H1 (cell line): ENCODE data around the gene THADA. TPM values are rescaled to one million over a fixed set of nuclear protein-coding genes. Genes with fewer than 3 reads are reported as not detected.

ENCODE experiments used
- CTCF ChIA-PET: fragments of 300-600 bp; sonication (Branson Sonifier 250); formaldehyde crosslinking; loops from one replicate; lab custom pipeline; 2021; ENCODE audit not compliant: partially characterized antibody; lab: Charles Lee
- POLR2A ChIA-PET: fragments of 300-600 bp; sonication (Branson Sonifier 250); formaldehyde crosslinking; loops from one replicate; lab custom pipeline; 2021; ENCODE audit warnings: inconsistent platforms; ENCODE audit not compliant: partially characterized antibody; lab: Charles Lee
- DNase-seq, 2 experiments: peaks; one replicate each; pipeline versions ENCODE4 v3.0.0 to v3.0.0-alpha.2; 2010 to 2022; ENCODE audit warnings: low spot score in 2 of 2, low read depth in 1 of 2, mixed read lengths in 1 of 2
- FAIRE-seq: peaks from 2 replicates; lab custom pipeline; 2011; peaks lifted over from hg19 to GRCh38; lab: Jason Lieb, UNC
- H2AFZ ChIP-seq: 2 replicates; pipeline ENCODE4 v1.8.1; 2012; ENCODE audit warnings: low read length, inconsistent platforms
- H2AK5ac ChIP-seq: 2 replicates; pipeline ENCODE4 v1.6.1; 2013; ENCODE audit warnings: low read depth, low read length
- H2BK120ac ChIP-seq: replicated peaks from 2 replicates; pipeline ENCODE3; 2013; ENCODE audit warnings: low read depth, low read length, inconsistent platforms
- H2BK12ac ChIP-seq: 2 replicates; pipeline ENCODE4 v1.6.1; 2013; ENCODE audit warnings: low read depth, low read length
- H2BK15ac ChIP-seq: 2 replicates; pipeline ENCODE4 v1.6.1; 2013; ENCODE audit warnings: low read length
- H2BK20ac ChIP-seq: 2 replicates; pipeline ENCODE4 v1.6.1; 2013; ENCODE audit warnings: low read length
- H2BK5ac ChIP-seq: 2 replicates; pipeline ENCODE4 v1.6.1; 2013; ENCODE audit warnings: low read depth, low read length
- H3K14ac ChIP-seq: 2 replicates; pipeline ENCODE4 v1.6.1; 2013; ENCODE audit warnings: inconsistent platforms; ENCODE audit not compliant: insufficient read length
- H3K18ac ChIP-seq: 2 replicates; pipeline ENCODE4 v1.6.1; 2013; ENCODE audit warnings: low read length; ENCODE audit errors: extremely low read depth
- H3K23ac ChIP-seq: 2 replicates; pipeline ENCODE4 v1.6.1; 2013; ENCODE audit warnings: inconsistent platforms; ENCODE audit not compliant: insufficient read length
- H3K23me2 ChIP-seq: 2 replicates; pipeline ENCODE4 v1.6.1; 2013; ENCODE audit warnings: low read depth, low read length
- H3K27ac ChIP-seq: 2 replicates; pipeline ENCODE4 v1.6.1; 2011; ENCODE audit warnings: low read depth, low read length, inconsistent platforms
- H3K27me3 ChIP-seq, 4 experiments: replicated peaks in 1 of 4; 1 replicate in 1 of 4; 2 replicates in 3 of 4; pipeline versions ENCODE4 v1.6.1 to v1.8.1; 2011 to 2013; ENCODE audit warnings: low read length in 3 of 4, mild to moderate bottlenecking in 3 of 4, inconsistent platforms in 2 of 4, mixed read lengths in 2 of 4, moderate library complexity in 1 of 4; ENCODE audit not compliant: control insufficient read depth in 3 of 4, insufficient read depth in 3 of 4; ENCODE audit errors: extremely low read depth in 1 of 4
- H3K36me3 ChIP-seq, 4 experiments: 2 replicates each; pipeline versions ENCODE4 v1.6.1 to v1.8.1; 2011 to 2013; ENCODE audit warnings: mild to moderate bottlenecking in 4 of 4, low read length in 3 of 4, moderate library complexity in 2 of 4, control low read depth in 1 of 4, inconsistent platforms in 1 of 4; ENCODE audit not compliant: insufficient read depth in 4 of 4, control insufficient read depth in 2 of 4
- H3K4ac ChIP-seq: replicated peaks from 2 replicates; pipeline ENCODE3; 2013; ENCODE audit warnings: low read length, low read depth, mixed read lengths, inconsistent platforms; ENCODE audit not compliant: insufficient read length
- H3K4me1 ChIP-seq, 4 experiments: replicated peaks in 1 of 4; 1 replicate in 1 of 4; 2 replicates in 3 of 4; pipeline versions ENCODE4 v1.6.1 to v1.8.1; 2011 to 2013; ENCODE audit warnings: low read length in 3 of 4, inconsistent platforms in 2 of 4, mixed read lengths in 1 of 4; ENCODE audit not compliant: insufficient read depth in 4 of 4, control insufficient read depth in 3 of 4
- H3K4me2 ChIP-seq, 2 experiments: 2 replicates each; pipeline versions ENCODE4 v1.6.1 to v1.8.1; 2011 to 2013; ENCODE audit warnings: low read depth in 2 of 2, low read length in 2 of 2, control low read depth in 1 of 2, inconsistent platforms in 1 of 2, mild to moderate bottlenecking in 1 of 2; ENCODE audit not compliant: insufficient read depth in 1 of 2
- H3K4me3 ChIP-seq, 4 experiments: fragments of 200-600, 300-600 bp in 1 of 4; sonication (generic), shearing (Covaris generic), sonication (Bioruptor Twin) in 1 of 4; 2 replicates each; pipeline versions ENCODE4 v1.5.1 to v1.8.1; 2011 to 2016; ENCODE audit warnings: low read length in 4 of 4, low read depth in 3 of 4, control low read depth in 2 of 4, inconsistent platforms in 2 of 4, mild to moderate bottlenecking in 2 of 4, mixed read lengths in 1 of 4, moderate library complexity in 1 of 4; ENCODE audit not compliant: insufficient read depth in 2 of 4; ENCODE audit errors: extremely low read depth in 1 of 4
- H3K56ac ChIP-seq: replicated peaks from 2 replicates; pipeline ENCODE3; 2013; ENCODE audit warnings: low read depth, mild to moderate bottlenecking, mixed read lengths, low read length, inconsistent platforms; ENCODE audit not compliant: insufficient read length
- H3K79me1 ChIP-seq: 2 replicates; pipeline ENCODE4 v1.6.1; 2013; ENCODE audit warnings: low read depth, low read length, control low read depth
- H3K79me2 ChIP-seq, 2 experiments: 2 replicates each; pipeline versions ENCODE4 v1.6.1 to v1.8.1; 2012 to 2013; ENCODE audit warnings: low read length in 2 of 2, mild to moderate bottlenecking in 2 of 2, inconsistent platforms in 1 of 2; ENCODE audit not compliant: insufficient read depth in 2 of 2, control insufficient read depth in 1 of 2
- H3K9ac ChIP-seq, 4 experiments: replicated peaks in 1 of 4; 1 replicate in 1 of 4; 2 replicates in 3 of 4; pipeline versions ENCODE4 v1.6.1 to v1.8.1; 2011 to 2013; ENCODE audit warnings: low read depth in 3 of 4, low read length in 3 of 4, control low read depth in 2 of 4, mild to moderate bottlenecking in 2 of 4, moderate library complexity in 2 of 4, inconsistent platforms in 1 of 4; ENCODE audit errors: extremely low read depth in 1 of 4
- H3K9me3 ChIP-seq, 2 experiments: 2 replicates each; pipeline versions ENCODE4 v1.6.1 to v1.8.1; 2012 to 2013; ENCODE audit warnings: mild to moderate bottlenecking in 2 of 2, moderate library complexity in 2 of 2, control low read depth in 1 of 2, inconsistent platforms in 1 of 2, low read depth in 1 of 2, low read length in 1 of 2, mixed read lengths in 1 of 2; ENCODE audit not compliant: insufficient read depth in 2 of 2
- H4K20me1 ChIP-seq, 2 experiments: replicated peaks in 1 of 2; 2 replicates each; pipeline versions ENCODE3 to v1.8.1; 2011 to 2013; ENCODE audit warnings: inconsistent platforms in 2 of 2, low read length in 2 of 2, mild to moderate bottlenecking in 1 of 2; ENCODE audit not compliant: insufficient read depth in 2 of 2, control insufficient read depth in 1 of 2
- H4K5ac ChIP-seq: 2 replicates; pipeline ENCODE4 v1.6.1; 2013; ENCODE audit warnings: low read length, low read depth, mixed read lengths, inconsistent platforms; ENCODE audit not compliant: insufficient read length
- H4K8ac ChIP-seq: 2 replicates; pipeline ENCODE4 v1.8.0; 2013; ENCODE audit warnings: mild to moderate bottlenecking, moderate library complexity, low read length, inconsistent platforms; ENCODE audit not compliant: insufficient read depth; ENCODE audit errors: extremely low read depth
- H4K91ac ChIP-seq: replicated peaks from 2 replicates; pipeline ENCODE3; 2013; ENCODE audit warnings: low read length, mixed read lengths, inconsistent platforms; ENCODE audit not compliant: insufficient read length
- BACH1 ChIP-seq: IDR thresholded peaks from 2 replicates; pipeline ENCODE4 v1.6.1; 2012; ENCODE audit warnings: low read length, improper control_type of control experiment
- EGR1 ChIP-seq: IDR thresholded peaks from 2 replicates; pipeline ENCODE4 v1.6.1; 2011; ENCODE audit warnings: low read depth, low read length, borderline replicate concordance
- KDM5A ChIP-seq: fragments of 200-600 bp; IDR thresholded peaks from 2 replicates; pipeline ENCODE4 v1.7.1; 2012; ENCODE audit warnings: mild to moderate bottlenecking, low read length, inconsistent platforms, mixed read lengths
- SIRT6 ChIP-seq: IDR thresholded peaks from one replicate; pipeline ENCODE4 v1.7.1; 2012; ENCODE audit warnings: low read length, inconsistent platforms
- USF2 ChIP-seq: IDR thresholded peaks from 2 replicates; pipeline ENCODE4 v1.6.1; 2011; ENCODE audit warnings: low read length, improper control_type of control experiment
- YY1 ChIP-seq: IDR thresholded peaks from 2 replicates; pipeline ENCODE4 v1.6.1; 2011; ENCODE audit warnings: low read depth, mild to moderate bottlenecking, low read length
- ZNF274 ChIP-seq: IDR thresholded peaks from 2 replicates; pipeline ENCODE4 v1.7.0; 2012; ENCODE audit warnings: low read length, borderline replicate concordance; ENCODE audit errors: extremely low read depth
- WGBS, 2 experiments: shearing (Covaris generic) in 1 of 2; methylation state at CpG; one replicate each; pipeline versions ENCODE4 v1.1.6 to v1.1.7; 2013 to 2015; ENCODE audit warnings: low lambda C conversion rate in 2 of 2, mixed read lengths in 2 of 2, inconsistent platforms in 1 of 2, low coverage in 1 of 2, missing lambda C conversion rate in 1 of 2; ENCODE audit not compliant: insufficient replicate concordance in 2 of 2, insufficient coverage in 1 of 2, insufficient read length in 1 of 2; ENCODE audit errors: extremely low coverage in 1 of 2, missing lambda C conversion rate in 1 of 2; 5-methylcytosine and 5-hydroxymethylcytosine counted together
- polyA plus RNA-seq, 7 experiments: library from polyadenylated mRNA; depleted of rRNA in 3 of 7; stranded (reverse) in 5 of 7; unstranded in 2 of 7; fragments of >200 nt in 5 of 7; fragments of 200-250 nt in 2 of 7; gene quantifications; 1 replicate in 5 of 7; 2 replicates in 1 of 7; 4 replicates in 1 of 7; pipeline versions ENCODE4 v1.2.1 to v1.2.3, GENCODE V29; 2011 to 2013; ENCODE audit warnings: missing spikeins in 2 of 7, mixed read lengths in 2 of 7
- total RNA-seq: library from RNA; stranded (reverse); fragmentation: NEBNext Ultra II Directional; extraction: Animal tissue kit (Norgen Biotek cat#: 25700); gene quantifications from 2 replicates; pipeline ENCODE4 v1.2.1, GENCODE V29; 2021

Gene THADA
- total and polyA plus RNA-seq, 2 of the 8 experiments (the other 6 are each of a cell fraction or from before 2014, with no cell fraction given): 22.4 to 26.8 TPM

GRCh38 chr2:43367012-43367782, 228.6 kb downstream of the THADA start:
- Histone ChIP-seq H3K14ac (no peak overlapping the region), H2BK120ac (no peak overlapping the region), H3K4me1 (no peaks in the 10 kb centered on the region; a peak in 2 of 7 replicates), H3K27ac (no peak overlapping the region), H4K91ac (no peak overlapping the region), H4K20me1 (no peaks in the 10 kb centered on the region), H3K4me2 (no peak overlapping the region), H3K56ac (no peak overlapping the region), H3K23ac (no peak overlapping the region), H3K23me2 (no peaks in the 10 kb centered on the region), H2AFZ (no peak overlapping the region), H2AK5ac (no peak overlapping the region), H2BK5ac (no peak overlapping the region), H3K79me1 (no peaks in the 10 kb centered on the region), H3K27me3 (no peaks in the 10 kb centered on the region), H3K79me2 (no peaks in the 10 kb centered on the region), H2BK12ac (no peak overlapping the region), H3K4ac (no peak overlapping the region), H3K36me3 (no peaks in the 10 kb centered on the region), H3K4me3 (no peak overlapping the region), H4K8ac (no peak overlapping the region), H4K5ac (no peak overlapping the region), H3K18ac (no peak overlapping the region), H3K9ac (no peak overlapping the region), H3K9me3 (no peaks in the 10 kb centered on the region), H2BK15ac (no peak overlapping the region), H2BK20ac (no peak overlapping the region)
- 90% methylated on average over 3 of the region's 3 CpGs; no CpG with 5 or more reads in 1 of the 2 experiments for WGBS, 2 experiments
- no peak for TF ChIP-seq BACH1
- no peak for TF ChIP-seq ZNF274
- no peak for TF ChIP-seq USF2
- no peak for TF ChIP-seq EGR1
- TF ChIP-seq SIRT6: no peak
- TF ChIP-seq YY1: no peak
- TF ChIP-seq KDM5A: no peak
- FAIRE-seq (no peak), DNase-seq (no peak)
- ChIA-PET CTCF (no interaction called here), POLR2A (interaction anchor here (0.6 kb wide), 1 partner anchor 34 kb away, joined by 3 read pairs; no protein-coding TSS in a partner anchor)
